ENCODE measurements around the gene ATF6B.

The ATF6B gene

DNA sequence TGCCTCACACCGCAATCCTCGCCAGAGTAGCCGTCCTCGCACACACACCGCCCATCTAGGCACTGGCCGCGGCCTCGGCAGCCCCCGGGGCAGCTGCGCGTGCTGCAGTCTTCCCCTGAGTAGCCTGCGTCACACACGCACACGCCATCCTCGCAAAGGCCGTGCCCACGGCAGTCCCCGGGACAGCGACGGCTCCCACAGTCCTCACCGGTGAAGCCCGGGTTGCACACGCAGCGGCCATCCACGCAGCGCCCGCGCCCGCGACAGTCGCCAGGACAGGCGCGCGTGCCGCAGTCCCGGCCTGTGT is 32.0 kb downstream of the ATF6B start:
- no peak for TF ChIP-seq CTCF (IDR thresholded peaks at IDR 0.05; ENCODE audit: borderline replicate concordance, insufficient read depth, low read depth, low read length)
- no peak overlapping the region for H3K4me3 ChIP-seq (ENCODE audit: low read depth, low read length)

- TF ChIP-seq CTCF (IDR thresholded peaks at IDR 0.05; ENCODE audit: borderline replicate concordance, insufficient read depth, low read depth, low read length) = no peak
- no peak overlapping the region for H3K4me3 ChIP-seq (ENCODE audit: low read depth, low read length)
These were observed 32.5 kb downstream of the ATF6B start for GRCh38 chr6:32095338-32096086.

DNA sequence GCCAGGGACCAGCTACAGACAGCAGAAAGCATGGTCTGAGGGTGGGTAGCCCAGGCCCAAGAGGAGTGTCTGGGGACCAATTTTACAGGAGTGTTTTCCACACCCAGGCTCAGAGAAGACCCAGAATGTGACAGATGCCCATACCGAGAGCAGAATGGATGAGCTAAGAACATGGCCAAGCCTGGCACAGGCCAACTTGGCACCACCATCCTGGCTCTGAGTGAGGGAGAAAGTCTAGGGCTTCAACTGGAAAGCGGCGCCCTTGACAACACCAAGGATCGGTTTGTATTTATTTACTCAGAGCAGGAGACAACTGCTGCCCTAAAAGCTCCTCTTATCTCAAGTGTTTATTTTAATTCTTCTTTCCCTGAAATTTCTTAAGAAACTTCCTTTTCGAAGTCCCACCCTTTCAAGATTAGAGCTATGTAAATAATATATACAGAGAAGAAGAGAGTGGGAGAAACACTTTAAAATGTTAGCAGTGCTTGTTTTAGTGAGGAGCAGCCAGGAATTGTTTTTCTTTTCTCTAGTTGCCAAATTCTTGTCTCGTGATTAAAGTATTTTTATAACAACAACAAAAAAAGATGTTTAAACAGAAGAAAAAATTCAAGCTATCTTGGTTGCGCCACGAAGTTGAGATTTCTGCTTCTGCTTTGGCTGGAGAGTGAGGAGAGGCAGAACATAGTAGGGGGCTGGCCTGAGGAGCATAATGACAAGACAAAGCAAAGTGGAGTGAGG is 35.1 kb downstream of the ATF6B start:
- no peak for TF ChIP-seq CTCF (IDR thresholded peaks at IDR 0.05; ENCODE audit: borderline replicate concordance, insufficient read depth, low read depth, low read length)
- H3K4me3 ChIP-seq (ENCODE audit: low read depth, low read length) = no peak overlapping the region

DNA sequence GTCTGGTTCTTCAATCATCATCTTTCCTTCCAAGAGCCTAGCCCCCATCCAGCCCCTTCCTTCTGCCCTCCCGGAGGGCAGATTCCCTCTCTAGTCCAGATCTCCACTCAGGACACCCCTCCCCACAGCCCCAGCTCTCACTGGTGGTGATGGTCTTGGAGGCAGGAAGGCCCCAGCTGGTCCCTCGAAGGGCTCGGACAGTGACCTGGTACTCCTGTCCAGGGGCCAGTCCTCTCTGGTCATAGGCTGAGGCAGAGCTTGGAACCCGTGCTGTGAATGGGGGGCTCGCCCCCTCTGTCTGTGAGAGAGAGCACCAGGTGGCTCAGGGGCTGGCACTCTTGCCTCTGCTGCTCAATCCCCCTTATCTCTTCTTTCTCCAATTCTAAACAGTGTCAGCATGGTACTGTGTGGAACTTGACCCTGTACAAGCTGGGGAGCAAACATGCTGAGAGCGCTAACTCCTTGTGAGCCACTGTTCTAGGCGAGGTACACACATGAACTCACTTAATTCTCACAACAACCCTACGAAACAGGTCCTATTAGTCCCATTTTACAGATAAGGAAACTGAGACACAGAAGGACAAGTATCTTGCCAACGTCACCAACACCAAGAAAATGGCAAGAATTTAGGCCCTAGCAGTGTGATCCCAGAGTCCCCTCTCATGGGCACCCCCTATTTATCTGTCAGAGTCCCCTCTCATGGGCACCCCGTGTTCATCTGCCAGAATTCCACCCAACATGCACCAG is 38.8 kb downstream of the ATF6B start:
- H3K4me3 ChIP-seq (ENCODE audit: low read depth, low read length) = no peak overlapping the region
- TF ChIP-seq CTCF (IDR thresholded peaks at IDR 0.05; ENCODE audit: borderline replicate concordance, insufficient read depth, low read depth, low read length) = no peak

DNA sequence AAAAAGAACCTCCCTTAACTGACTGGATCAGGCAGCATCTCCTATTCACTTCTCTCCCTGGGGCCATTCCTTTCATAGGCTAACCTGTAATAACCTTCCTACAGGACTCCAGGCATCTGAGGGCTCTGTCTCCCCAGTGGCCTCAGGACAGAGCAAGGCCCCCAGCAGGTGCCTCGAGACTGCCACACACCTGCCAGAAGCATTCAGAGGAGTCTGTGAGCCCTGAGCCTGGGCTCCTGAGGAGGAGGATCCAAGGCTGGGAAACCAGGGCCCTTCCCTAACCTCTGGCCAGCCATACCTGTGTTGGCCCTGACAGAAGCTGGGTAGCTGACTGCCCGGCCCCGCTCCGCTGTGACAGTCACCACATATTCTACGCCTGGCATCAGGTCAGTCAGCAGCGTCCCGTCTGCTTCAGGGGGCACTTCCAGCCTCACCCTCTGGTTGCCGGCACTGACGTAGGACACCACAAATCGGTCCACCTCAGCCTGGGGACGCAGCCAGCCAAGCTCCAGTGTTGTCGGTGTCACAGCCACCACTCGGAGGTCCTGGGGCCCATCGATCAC is 39.5 kb downstream of the ATF6B start:
- H3K4me3 ChIP-seq (ENCODE audit: low read depth, low read length) = no peak overlapping the region
- TF ChIP-seq CTCF (IDR thresholded peaks at IDR 0.05; ENCODE audit: borderline replicate concordance, insufficient read depth, low read depth, low read length) = no peak

GRCh38 chr6:32087574-32088486 is 40.2 kb downstream of the ATF6B start:
- H3K4me3 ChIP-seq (ENCODE audit: low read depth, low read length) = no peak overlapping the region
- TF ChIP-seq CTCF (IDR thresholded peaks at IDR 0.05; ENCODE audit: borderline replicate concordance, insufficient read depth, low read depth, low read length) = peak; percentile 67

All from GM12875 (cell line).